ENCODE results near the gene FOXD1.

FOXD1 gene

DNA sequence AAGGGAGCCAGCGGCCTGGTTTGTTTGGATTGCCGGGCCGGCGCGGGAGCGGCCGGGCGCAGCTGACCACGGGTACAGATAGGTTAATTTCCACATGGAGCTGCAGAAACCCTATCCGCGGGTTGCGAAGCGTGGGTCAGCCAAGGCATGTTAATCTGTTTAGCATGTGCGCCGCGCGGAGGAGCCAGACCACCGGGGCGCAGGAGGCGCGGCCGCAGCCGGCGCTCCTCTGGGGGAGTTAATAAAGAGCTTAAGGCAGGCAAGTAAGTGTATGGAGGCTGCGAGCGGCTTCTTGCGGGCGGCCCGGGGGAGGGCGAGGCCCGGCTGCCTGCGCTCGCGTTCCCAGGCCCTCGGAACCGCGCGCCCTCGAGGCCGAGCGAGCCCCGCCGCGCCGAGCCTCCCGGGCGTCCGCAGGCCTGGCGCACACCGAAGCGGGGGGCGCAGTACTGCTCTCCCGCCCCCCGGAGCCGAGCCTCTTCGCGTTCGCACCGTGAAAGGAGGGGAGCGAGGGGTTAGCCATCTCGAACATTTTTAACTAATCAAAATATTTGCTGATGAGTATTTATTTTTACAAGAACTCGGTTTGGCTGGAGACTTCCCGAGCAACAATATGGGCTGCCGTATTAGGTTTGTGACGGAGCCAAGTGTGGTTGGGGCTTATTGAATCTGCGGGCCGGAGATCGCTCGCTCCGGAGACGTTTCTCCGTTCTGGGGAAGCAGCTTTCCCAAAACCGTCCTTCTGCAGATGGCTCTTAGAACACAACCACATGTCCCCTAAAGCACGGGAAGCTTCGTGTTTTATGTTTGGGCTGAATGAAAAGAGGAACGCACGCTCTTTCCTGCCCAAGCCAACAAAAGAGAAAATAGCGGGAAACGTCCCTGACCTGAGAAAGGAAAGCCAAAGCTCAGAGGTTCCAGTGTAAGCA is 28.8 kb downstream of the FOXD1 start:
- TF ChIP-seq MYC (IDR thresholded peaks at IDR 0.05; ENCODE audit: low read depth, low read length) = no peak
- TF ChIP-seq, protein P1, sequence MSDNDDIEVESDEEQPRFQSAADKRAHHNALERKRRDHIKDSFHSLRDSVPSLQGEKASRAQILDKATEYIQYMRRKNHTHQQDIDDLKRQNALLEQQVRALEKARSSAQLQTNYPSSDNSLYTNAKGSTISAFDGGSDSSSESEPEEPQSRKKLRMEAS (IDR thresholded peaks at IDR 0.05; ENCODE audit: low read depth, low read length) = no peak
- TF ChIP-seq POLR2A (IDR thresholded peaks at IDR 0.05; ENCODE audit: extremely low read depth, insufficient read length) = no peak
- TF ChIP-seq, protein P2, sequence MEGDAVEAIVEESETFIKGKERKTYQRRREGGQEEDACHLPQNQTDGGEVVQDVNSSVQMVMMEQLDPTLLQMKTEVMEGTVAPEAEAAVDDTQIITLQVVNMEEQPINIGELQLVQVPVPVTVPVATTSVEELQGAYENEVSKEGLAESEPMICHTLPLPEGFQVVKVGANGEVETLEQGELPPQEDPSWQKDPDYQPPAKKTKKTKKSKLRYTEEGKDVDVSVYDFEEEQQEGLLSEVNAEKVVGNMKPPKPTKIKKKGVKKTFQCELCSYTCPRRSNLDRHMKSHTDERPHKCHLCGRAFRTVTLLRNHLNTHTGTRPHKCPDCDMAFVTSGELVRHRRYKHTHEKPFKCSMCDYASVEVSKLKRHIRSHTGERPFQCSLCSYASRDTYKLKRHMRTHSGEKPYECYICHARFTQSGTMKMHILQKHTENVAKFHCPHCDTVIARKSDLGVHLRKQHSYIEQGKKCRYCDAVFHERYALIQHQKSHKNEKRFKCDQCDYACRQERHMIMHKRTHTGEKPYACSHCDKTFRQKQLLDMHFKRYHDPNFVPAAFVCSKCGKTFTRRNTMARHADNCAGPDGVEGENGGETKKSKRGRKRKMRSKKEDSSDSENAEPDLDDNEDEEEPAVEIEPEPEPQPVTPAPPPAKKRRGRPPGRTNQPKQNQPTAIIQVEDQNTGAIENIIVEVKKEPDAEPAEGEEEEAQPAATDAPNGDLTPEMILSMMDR (IDR thresholded peaks at IDR 0.05; ENCODE audit: low read depth, low read length) = no peak
- H3K4me3 ChIP-seq (ENCODE audit: low read depth, low read length) = no peak overlapping the region
- DNase-seq (ENCODE audit: low read depth) = no peak

DNA sequence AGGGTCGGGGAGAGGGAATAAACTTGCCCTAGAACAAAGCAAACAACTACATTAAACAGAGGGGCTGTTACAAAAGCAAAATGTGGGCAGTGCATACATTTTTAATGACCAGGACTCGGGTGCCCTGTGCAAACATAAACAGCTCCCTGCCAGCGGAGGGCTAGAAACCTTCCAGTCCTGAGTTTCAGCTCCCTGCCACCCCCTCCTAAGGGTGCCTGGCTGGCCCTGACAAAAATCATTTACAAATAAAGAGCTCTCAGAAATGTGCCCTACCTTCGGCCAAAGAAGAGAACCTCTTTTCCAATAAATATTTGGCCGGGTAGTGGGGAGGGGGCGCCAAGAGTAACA is 29.5 kb downstream of the FOXD1 start:
- no peak overlapping the region for H3K4me3 ChIP-seq (ENCODE audit: low read depth, low read length)
- DNase-seq (ENCODE audit: low read depth) = no peak
- TF ChIP-seq, protein P2 (IDR thresholded peaks at IDR 0.05; ENCODE audit: low read depth, low read length) = no peak
- TF ChIP-seq, protein P1 (IDR thresholded peaks at IDR 0.05; ENCODE audit: low read depth, low read length) = no peak
- TF ChIP-seq MYC (IDR thresholded peaks at IDR 0.05; ENCODE audit: low read depth, low read length) (no peak), POLR2A (IDR thresholded peaks at IDR 0.05; ENCODE audit: extremely low read depth, insufficient read length) (no peak)

DNA sequence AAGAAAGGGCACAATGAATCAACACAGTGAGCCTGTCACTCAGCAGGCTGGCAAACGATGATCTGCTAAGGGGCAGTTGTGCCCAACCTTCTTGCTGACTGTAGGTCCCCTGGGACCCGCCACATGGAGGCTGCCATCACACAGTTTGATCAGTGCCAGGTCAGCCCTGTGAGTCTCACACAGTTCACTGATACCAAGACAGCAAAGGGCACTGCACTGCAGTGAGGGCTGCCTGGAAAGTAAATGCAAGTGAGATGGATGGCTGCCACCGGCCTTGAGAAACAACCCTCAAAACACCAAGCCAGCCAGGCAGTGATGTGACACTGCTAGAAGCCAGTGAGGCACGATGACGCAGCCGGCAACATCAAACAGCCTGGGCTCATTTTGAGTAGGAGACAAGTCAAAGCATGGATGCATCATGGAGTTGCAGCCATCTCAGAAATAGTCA is 30.3 kb downstream of the FOXD1 start:
- no peak overlapping the region for H3K4me3 ChIP-seq (ENCODE audit: low read depth, low read length)
- no peak for DNase-seq (ENCODE audit: low read depth)
- TF ChIP-seq, protein P1 (IDR thresholded peaks at IDR 0.05; ENCODE audit: low read depth, low read length) = no peak
- TF ChIP-seq, protein P2 (IDR thresholded peaks at IDR 0.05; ENCODE audit: low read depth, low read length) = no peak
- TF ChIP-seq MYC (IDR thresholded peaks at IDR 0.05; ENCODE audit: low read depth, low read length) = no peak
- TF ChIP-seq POLR2A (IDR thresholded peaks at IDR 0.05; ENCODE audit: extremely low read depth, insufficient read length) = no peak

DNA sequence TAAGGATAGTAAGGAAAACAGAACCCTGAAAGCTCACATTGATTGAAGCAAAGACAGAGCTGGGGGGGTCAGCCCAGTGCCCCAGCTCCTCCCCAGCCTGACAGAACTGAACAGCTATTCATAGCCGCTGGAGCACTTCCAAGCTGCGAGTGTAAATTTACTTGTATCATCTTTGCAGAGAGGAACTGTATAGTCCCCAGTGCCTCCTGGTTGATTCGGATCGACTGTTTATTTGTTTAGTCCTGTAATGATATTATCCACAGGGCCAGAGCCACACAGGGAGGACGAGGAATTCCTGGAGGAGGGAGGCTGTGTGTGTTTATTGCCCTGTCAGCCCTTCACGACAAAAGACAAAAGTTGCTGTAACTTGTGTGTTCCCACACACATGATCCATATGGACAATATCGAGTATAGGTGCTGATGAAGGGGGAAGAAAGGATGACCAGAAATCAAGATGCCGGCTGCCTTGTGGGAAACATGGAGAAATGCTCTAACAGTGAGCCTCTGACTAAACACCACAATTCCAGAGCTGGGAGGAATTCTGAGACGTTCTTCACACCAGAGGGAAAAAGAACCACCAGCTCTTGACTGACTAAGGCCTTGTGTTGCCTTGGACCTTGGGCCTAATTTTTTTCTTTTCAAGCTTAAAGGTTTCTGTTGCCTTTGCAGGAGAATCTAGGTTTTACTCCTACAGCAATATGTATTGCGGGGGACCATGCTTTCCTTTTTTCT is 31.1 kb downstream of the FOXD1 start:
- DNase-seq (ENCODE audit: low read depth) = no peak
- no peak for TF ChIP-seq POLR2A (IDR thresholded peaks at IDR 0.05; ENCODE audit: extremely low read depth, insufficient read length)
- TF ChIP-seq, protein P2 (IDR thresholded peaks at IDR 0.05; ENCODE audit: low read depth, low read length) = no peak
- no peak for TF ChIP-seq MYC (IDR thresholded peaks at IDR 0.05; ENCODE audit: low read depth, low read length)
- TF ChIP-seq, protein P1 (IDR thresholded peaks at IDR 0.05; ENCODE audit: low read depth, low read length) = no peak
- H3K4me3 ChIP-seq (ENCODE audit: low read depth, low read length) = no peak overlapping the region

DNA sequence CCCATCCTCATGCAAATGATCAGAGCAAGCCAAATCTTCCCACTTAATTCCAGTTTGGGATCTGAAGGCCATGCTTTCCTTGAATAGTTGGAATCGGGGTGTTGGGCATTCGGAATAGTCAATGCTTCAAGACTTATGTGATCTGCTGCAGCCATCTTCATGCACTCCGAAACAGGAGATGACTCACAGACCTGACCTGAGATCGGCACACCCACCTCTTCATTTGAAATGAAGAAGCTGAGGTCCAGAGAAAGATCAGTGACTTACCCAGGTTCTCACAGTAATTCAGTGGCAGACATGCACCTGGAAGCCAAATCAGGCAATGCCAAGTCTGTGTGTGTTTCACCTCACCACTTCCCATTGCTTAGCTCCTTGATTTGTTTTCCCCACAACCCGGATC is 33.0 kb downstream of the FOXD1 start:
- H3K4me3 ChIP-seq (ENCODE audit: low read depth, low read length) = no peak overlapping the region
- no peak for DNase-seq (ENCODE audit: low read depth)
- TF ChIP-seq, protein P2 (IDR thresholded peaks at IDR 0.05; ENCODE audit: low read depth, low read length) = no peak
- TF ChIP-seq MYC (IDR thresholded peaks at IDR 0.05; ENCODE audit: low read depth, low read length) (no peak), POLR2A (IDR thresholded peaks at IDR 0.05; ENCODE audit: extremely low read depth, insufficient read length) (no peak)
- TF ChIP-seq, protein P1 (IDR thresholded peaks at IDR 0.05; ENCODE audit: low read depth, low read length) = no peak

Measured in NB4 (cell line).